Measurements from ENCODE around the gene SMARCB1.

Gene SMARCB1

GRCh38 chr22:23780146-23780748 is 6.5 kb upstream of the SMARCB1 start:
- no peak for DNase-seq (ENCODE audit: low read depth)

DNA sequence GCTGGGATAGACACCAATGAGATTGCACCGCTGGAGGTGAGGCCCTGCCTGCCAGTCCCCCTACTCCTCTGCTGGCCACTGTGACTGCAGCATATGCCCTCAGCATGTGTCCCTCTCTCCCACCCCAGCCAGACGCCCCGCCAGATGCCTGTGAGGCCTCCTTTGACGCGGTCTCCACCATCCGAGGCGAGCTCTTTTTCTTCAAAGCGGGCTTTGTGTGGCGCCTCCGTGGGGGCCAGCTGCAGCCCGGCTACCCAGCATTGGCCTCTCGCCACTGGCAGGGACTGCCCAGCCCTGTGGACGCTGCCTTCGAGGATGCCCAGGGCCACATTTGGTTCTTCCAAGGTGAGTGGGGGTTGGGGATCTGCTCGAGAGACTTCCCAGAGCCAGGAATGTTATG is 5.7 kb upstream of the SMARCB1 start:
- DNase-seq (ENCODE audit: low read depth), result no peak

- no peak for DNase-seq (ENCODE audit: low read depth)
Observed at GRCh38 chr22:23781511-23782183, 5.1 kb upstream of the SMARCB1 start.

GRCh38 chr22:23782252-23782651 is 4.5 kb upstream of the SMARCB1 start:
- no peak for DNase-seq (ENCODE audit: low read depth)

DNA sequence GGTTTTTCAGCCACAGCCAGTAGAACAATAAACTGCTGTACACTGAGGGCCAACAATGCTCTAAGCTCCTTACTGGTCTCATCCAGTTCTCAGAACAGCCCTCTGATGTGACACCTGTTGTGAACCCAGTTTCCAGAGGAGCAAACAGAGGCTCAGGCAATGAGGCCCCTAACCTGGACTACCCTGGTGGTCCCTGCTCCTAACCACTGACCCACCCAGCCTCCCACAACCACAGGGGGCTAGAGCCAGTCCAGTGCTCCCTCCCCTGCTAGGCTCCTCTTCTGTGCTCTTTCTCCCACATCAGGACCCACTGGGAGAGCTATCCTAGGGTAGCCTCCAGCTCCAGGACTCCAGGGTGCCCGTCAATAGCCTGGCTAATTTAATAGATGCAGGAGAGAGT is 4.1 kb upstream of the SMARCB1 start:
- DNase-seq (ENCODE audit: low read depth), result no peak

DNA sequence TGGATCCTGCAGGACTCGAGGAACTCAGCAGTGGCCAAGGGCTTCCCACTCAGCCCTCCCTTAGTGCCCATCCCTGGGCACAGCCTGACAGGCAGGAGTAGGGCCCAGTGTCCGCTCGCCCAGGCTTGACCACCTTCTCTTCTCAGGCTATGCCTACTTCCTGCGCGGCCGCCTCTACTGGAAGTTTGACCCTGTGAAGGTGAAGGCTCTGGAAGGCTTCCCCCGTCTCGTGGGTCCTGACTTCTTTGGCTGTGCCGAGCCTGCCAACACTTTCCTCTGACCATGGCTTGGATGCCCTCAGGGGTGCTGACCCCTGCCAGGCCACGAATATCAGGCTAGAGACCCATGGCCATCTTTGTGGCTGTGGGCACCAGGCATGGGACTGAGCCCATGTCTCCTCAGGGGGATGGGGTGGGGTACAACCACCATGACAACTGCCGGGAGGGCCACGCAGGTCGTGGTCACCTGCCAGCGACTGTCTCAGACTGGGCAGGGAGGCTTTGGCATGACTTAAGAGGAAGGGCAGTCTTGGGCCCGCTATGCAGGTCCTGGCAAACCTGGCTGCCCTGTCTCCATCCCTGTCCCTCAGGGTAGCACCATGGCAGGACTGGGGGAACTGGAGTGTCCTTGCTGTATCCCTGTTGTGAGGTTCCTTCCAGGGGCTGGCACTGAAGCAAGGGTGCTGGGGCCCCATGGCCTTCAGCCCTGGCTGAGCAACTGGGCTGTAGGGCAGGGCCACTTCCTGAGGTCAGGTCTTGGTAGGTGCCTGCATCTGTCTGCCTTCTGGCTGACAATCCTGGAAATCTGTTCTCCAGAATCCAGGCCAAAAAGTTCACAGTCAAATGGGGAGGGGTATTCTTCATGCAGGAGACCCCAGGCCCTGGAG is 3.3 kb upstream of the SMARCB1 start:
- DNase-seq (ENCODE audit: low read depth), result no peak

- DNase-seq (ENCODE audit: low read depth), result no peak
Observed at GRCh38 chr22:23784215-23784732, 2.5 kb upstream of the SMARCB1 start.

- DNase-seq (ENCODE audit: low read depth), result no peak
Observed at GRCh38 chr22:23786261-23786710, 480 bp upstream of the SMARCB1 start.

GRCh38 chr22:23787600-23787896 is 782 bp downstream of the SMARCB1 start:
- no peak for DNase-seq (ENCODE audit: low read depth)

GRCh38 chr22:23787910-23788309 is 1.1 kb downstream of the SMARCB1 start:
- DNase-seq (ENCODE audit: low read depth), result no peak

DNA sequence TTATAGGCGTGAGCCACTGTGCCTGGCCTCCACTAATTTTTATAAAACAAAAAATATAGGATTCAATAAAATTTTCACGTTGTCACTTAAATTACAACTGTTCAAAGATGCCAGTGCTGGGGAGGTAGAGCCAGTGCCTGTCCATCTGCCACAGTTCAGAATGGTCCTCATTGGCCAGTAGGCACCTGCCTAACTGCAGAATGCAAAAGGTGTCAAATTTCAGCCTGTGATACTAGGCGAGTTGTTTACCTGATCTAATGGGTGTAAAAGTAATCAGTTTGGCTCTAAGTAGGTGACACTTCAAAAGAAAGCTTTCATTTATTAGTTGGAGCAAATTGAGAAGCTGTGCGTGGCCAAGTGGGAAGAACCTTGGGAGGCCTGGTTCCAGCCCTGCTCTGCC is 2.4 kb downstream of the SMARCB1 start:
- DNase-seq (ENCODE audit: low read depth), result no peak

- DNase-seq (ENCODE audit: low read depth), result no peak
Observed at GRCh38 chr22:23789638-23790037, 2.9 kb downstream of the SMARCB1 start.

- no peak for DNase-seq (ENCODE audit: low read depth)
Observed at GRCh38 chr22:23790819-23791737, 4.3 kb downstream of the SMARCB1 start.

GRCh38 chr22:23791738-23792645 is 5.2 kb downstream of the SMARCB1 start:
- no peak for DNase-seq (ENCODE audit: low read depth)

- no peak for DNase-seq (ENCODE audit: low read depth)
Observed at GRCh38 chr22:23793326-23793725, 6.6 kb downstream of the SMARCB1 start.

- DNase-seq (ENCODE audit: low read depth), result no peak
Observed at GRCh38 chr22:23796461-23796860, 9.7 kb downstream of the SMARCB1 start.

DNA sequence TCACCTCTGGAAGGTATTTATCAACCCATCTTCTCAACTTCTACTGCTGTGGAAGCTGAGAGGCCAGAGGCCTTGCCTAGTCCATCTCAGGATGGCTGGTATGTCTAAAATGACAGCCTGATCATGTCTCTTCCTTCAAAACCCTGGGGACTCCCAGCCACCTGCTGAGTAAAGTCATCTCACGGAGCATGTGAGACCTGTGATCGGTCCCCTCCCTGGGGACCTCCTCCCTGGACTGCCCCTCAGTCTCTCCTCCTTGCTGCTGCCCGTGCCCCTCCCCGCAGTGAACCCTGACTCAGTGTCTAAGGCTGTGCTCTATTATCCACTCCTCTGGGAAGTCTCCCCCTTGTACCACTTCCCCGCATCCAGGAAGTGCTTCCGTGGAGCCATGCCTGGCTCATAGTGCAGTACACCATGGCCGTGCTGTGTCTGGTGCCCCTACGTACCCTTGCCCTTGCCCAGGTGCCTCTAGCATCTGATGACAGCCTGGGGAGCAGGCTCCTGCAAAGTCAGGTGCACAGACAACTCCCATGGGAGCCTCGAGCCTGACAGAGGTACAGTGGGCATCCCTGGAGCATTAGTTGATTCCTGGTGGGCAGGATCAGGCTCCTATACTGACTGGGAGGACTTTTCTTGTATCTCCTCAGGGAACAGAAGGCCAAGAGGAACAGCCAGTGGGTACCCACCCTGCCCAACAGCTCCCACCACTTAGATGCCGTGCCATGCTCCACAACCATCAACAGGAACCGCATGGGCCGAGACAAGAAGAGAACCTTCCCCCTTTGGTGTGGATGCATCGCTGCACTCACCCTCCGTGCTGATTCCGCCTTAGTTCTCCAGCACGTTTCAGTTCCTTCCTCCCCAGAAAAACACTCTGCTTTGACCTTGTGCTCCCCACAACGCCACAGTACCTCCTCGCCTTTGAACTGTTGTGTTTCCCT is 13.8 kb downstream of the SMARCB1 start:
- no peak for DNase-seq (ENCODE audit: low read depth)

GRCh38 chr22:23801238-23801821 is 14.6 kb downstream of the SMARCB1 start:
- DNase-seq (ENCODE audit: low read depth), result no peak

DNA sequence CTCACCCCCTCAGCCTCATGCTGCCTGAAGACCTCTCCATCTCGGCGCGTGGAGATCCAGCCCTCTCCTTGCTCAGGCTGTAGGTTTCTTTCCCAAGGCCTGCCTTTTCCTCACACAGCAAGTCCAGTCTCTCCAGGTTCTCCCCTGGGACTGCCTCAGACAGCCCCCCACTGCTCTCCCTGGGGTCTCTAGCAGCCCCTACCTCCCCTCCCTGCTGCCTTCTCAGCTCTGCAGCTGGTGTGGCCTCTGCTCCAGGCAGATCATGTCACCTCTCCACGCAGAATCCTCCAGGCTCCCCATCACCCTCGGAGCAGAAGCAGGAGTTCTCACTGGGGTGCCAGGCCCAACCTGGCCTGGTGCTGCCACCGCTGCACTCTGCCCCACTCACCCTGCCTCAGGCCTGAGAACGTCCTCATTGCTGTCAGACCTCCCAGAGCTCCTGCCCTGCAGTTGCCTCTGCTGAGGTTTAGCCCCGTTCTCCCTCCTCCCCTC is 15.2 kb downstream of the SMARCB1 start:
- no peak for DNase-seq (ENCODE audit: low read depth)

Data from CMK (cell line).